Ureter (tissue), 1 donor: ENCODE measurements around the gene RAD1. TPM values are rescaled to one million over a fixed set of nuclear protein-coding genes. Genes with fewer than 3 reads are reported as not detected.

Experiments used
- DNase-seq: peaks from one replicate; pipeline ENCODE4 v3.0.0-alpha.2; 2020; ENCODE audit warnings: low spot score
- total RNA-seq: library from RNA; stranded (reverse); gene quantifications from one replicate; pipeline ENCODE4 v1.2.4, GENCODE V29; 2023
- donor health status: DM: yes; HTN: yes; CAD: no.

The RAD1 gene
- total RNA-seq, 1 donor from 2014 or later, result 25.1 TPM

DNA sequence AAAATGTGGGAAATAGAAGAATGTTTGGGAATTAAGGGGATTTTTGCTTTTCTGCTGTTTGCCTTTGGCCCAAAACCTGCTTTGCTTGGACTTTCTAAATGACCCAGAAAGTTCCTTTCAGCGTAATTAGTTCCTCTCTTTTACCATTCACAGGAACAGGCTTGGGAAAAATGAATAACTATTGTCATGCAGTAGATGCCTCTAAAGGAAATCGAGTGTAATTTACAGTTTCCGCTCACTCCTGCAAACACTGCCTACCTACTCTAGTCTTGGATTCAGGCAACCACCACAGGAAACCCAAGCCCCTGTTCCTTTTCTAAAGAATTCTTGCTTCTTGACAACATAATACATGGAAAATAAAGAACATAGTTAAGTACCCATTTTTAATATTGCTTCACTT, 51.4 kb downstream of the RAD1 start:
- DNase-seq, result no peak

DNA sequence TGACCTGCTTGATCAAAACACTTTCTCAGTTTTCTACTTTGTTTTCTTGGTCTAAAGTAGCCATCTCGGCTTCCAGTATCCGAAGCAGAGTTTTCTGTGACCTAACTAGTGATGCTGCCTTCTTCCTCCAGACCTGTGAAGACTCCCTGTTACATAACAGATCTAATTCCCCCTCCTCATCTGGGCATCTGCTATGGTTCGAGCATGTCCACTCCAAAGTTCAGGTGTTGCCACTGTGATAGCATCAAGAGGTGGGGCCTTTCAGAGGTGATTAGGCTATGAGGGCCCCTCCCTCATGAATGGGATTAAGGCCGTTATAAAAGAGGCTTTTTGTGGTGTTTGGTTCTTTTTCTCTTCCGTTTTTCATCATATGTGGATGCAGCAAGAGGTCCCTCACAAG, 56.1 kb downstream of the RAD1 start:
- no peak for DNase-seq

DNA sequence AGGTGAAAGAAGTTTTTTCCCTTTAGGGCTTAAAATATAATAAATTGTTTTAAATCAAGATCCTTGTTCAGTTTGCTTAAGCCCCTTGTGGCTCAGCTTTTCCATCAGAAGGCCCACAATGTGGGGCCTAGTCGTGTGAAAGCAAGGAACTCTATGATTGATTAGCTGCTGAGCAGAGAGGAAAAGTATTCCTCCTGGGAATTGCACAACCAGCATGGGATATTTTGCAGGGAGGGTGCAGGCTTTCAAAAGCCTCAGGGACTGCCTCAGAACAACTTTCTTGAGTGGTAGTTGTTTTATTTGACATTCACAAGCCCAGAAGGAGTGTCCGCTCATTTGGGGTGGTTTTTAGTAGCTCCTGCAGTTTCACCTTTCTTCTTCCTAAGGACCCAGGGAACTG, 56.5 kb downstream of the RAD1 start:
- DNase-seq, result no peak

DNA sequence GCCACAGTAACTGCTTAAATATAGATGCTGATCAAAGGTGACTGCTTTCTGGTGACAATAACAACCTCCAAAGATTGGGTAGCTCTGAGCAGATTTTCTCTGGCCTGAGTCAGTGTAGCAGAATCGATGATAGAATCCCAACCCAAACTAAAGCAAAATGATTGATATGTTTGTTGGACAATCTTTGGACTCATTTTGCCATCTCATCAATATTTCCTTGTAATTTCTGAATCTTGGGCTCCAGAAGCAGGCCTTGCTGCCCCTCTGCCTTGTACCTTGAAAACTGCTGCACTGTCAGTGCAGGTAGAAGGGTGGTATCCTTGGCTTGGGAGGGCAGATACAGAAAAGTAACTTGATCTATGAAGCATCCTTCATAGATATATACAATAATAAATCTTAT, 57.4 kb downstream of the RAD1 start:
- DNase-seq, result no peak

DNA sequence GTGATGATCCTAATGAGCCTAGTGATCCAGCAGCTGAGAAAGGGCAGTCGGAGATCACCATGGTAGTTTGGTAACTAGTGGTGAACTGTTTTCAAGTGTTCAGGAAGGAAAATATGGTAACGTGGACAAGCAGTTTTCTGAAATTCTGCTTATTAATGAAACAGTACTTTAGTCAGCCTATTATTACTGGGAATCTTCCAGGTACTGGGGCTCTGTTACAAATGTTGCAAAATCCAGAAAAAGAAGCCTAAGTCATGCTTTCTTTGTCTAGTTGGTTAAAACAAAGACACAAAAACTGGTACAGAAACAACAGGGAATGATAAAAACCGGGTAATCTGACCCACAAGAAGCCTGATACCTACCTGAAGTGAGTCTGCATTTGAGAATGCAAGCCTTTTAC, 58.1 kb downstream of the RAD1 start:
- no peak for DNase-seq

Other genes starting within 250 kb of the RAD1 start
- gene TTC23L, start 76.3 kb downstream of the RAD1 start, total RNA-seq, result 2.8 TPM
- gene BRIX1, start 207 bp upstream of the RAD1 start, total RNA-seq, result 42.1 TPM
- 45.3 TPM for gene DNAJC21, start 14.1 kb upstream of the RAD1 start, total RNA-seq
- not detected for gene AGXT2, start 132.4 kb upstream of the RAD1 start, total RNA-seq